Adrenal gland (tissue), 12 donors: Measurements from ENCODE around the gene KCNJ9. TPM values are rescaled to one million over a fixed set of nuclear protein-coding genes. Genes with fewer than 3 reads are reported as not detected.

ENCODE experiments used
- DNase-seq, 7 donors: peaks; one replicate each; pipeline ENCODE4 v3.0.0-alpha.2; 2019 to 2020
- H3K27ac ChIP-seq, 5 donors: fragments of 200-600 bp; sonication (generic) in 4 of 5; 1 replicate in 3 of 5; 2 replicates in 2 of 5; pipeline versions ENCODE4 v1.5.1 to v1.8.0; 2016 to 2020; ENCODE audit warnings: mild to moderate bottlenecking in 1 of 5
- H3K27me3 ChIP-seq: fragments of 200-600 bp; 2 replicates; pipeline ENCODE4 v1.8.0; 2021
- H3K36me3 ChIP-seq, 2 donors: fragments of 200-600 bp; replicated peaks in 1 of 2; 1 replicate in 1 of 2; 2 replicates in 1 of 2; pipeline versions ENCODE4 v1.5.1 to v1.8.0; 2018 to 2022
- H3K4me1 ChIP-seq, 2 donors: fragments of 200-600 bp; replicated peaks in 1 of 2; 1 replicate in 1 of 2; 2 replicates in 1 of 2; pipeline versions ENCODE4 v1.5.1 to v1.8.0; 2018 to 2021
- H3K4me3 ChIP-seq, 4 donors: fragments of 200-600 bp; sonication (generic) in 3 of 4; one replicate each; pipeline ENCODE4 v1.5.1; 2016 to 2018
- H3K9me3 ChIP-seq, 3 donors: fragments of 200-600 bp; sonication (generic) in 1 of 3; replicated peaks in 1 of 3; 1 replicate in 2 of 3; 2 replicates in 1 of 3; pipeline versions ENCODE4 v1.5.1 to v1.8.0; 2016 to 2021
- POLR2A ChIP-seq, 2 donors: fragments of 450-650 bp; IDR thresholded peaks; one replicate each; pipeline ENCODE4 v1.6.1; 2017; ENCODE audit warnings: antibody characterized with exemption in 2 of 2, mild to moderate bottlenecking in 2 of 2, moderate library complexity in 1 of 2
- WGBS, 4 donors: extraction: QIAGEN DNeasy Blood & Tissue Kit in 2 of 4; methylation state at CpG; one replicate each; pipeline versions ENCODE4 v1.1.5 to v1.1.7; 2013 to 2017; 5-methylcytosine and 5-hydroxymethylcytosine counted together
- intact Hi-C, 2 donors: fragments of 100-400 bp; cut with DNase I; formaldehyde crosslinking; loops; one replicate each; pipeline versions ENCODE4 v1.14.1 to v1.15.0; 2022 to 2023
- polyA plus RNA-seq, 3 donors: library from polyadenylated mRNA; stranded (reverse); fragments of 200-250 nt in 2 of 3; fragments of 350-450 nt in 1 of 3; fragmentation: Illumina TruSeq in 1 of 3; extraction: RNeasy Lipid Tissue Mini Kit (QIAGEN cat#74804) in 1 of 3; gene quantifications; one replicate each; pipeline ENCODE4 v1.2.3, GENCODE V29; 2013 to 2014
- total RNA-seq, 9 donors: library from RNA; depleted of rRNA in 4 of 9; stranded (reverse); fragments of >200 nt in 4 of 9; fragments of 120-200 nt in 1 of 9; fragmentation: NEBNext Ultra II Directional in 1 of 9; extraction: Animal tissue kit (Norgen Biotek cat#: 25700) in 1 of 9; gene quantifications; one replicate each; pipeline versions ENCODE4 v1.1.0 to v1.2.4, GENCODE V29; 2013 to 2023
- TF ChIP-seq, protein P1 (sequence below), 6 experiments: fragments of 450-650 bp in 4 of 6; fragments of 200-600 bp in 2 of 6; sonication (generic) in 1 of 6; IDR thresholded peaks; 1 replicate in 5 of 6; 2 replicates in 1 of 6; pipeline versions ENCODE4 v1.5.1 to v1.8.0; 2016 to 2021; ENCODE audit warnings: antibody characterized with exemption in 6 of 6, mild to moderate bottlenecking in 2 of 6, moderate library complexity in 1 of 6
- donor health status: healthy with polysubstance abuse.
- donor health status: Bipolar disorder and iron deficiency.
- donor health status: DM: yes; HTN: yes; CAD: no.
- donor health status: DM: no; HTN: no; CAD: no.
- donor health status: DM: no; HTN: no; CAD: no.
- donor health status: DM: yes; HTN: yes; CAD: no.

Gene KCNJ9
- total and polyA plus RNA-seq, 12 donors: 0.14 to 1.1 (median 0.22) TPM; not detected in 6

DNA sequence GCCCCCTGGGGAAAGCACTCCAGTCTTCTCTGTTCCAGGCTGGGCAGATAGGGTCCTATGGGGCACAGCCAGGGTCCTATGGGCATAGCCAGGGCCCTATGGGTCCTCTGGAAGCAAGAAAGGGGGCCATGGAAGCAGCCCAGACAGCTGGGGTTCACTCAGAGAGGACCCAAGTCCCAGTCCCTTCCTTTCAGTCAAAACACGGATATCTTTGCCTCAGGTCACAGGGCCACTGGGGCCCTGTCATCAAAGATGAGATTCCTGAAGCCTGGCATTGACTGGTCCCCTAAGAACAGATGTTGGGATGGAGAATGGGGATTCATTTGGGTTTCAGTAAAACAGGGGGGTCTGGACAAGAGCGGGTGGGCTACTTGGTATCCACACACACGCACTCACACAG lies 8.5 kb downstream of the KCNJ9 start:
- no peak for DNase-seq
- H3K4me1 ChIP-seq: no peaks in the 10 kb centered on the region
- no peak overlapping the region for H3K27ac ChIP-seq
- H3K27me3 ChIP-seq: no peaks in the 10 kb centered on the region
- no peaks in the 10 kb centered on the region for H3K9me3 ChIP-seq
- H3K4me3 ChIP-seq: no peak overlapping the region
- WGBS, 4 donors: 76 to 90% (median 87%) methylated on average over 2 to 3 of the region's 3 CpGs
- no peak for TF ChIP-seq POLR2A (IDR thresholded peaks at IDR 0.05)
- intact Hi-C loops: loop anchor here (5.0 to 10.0 kb wide), 2 partner anchors 145 to 282 kb away; partner anchors contain the start of gene IGSF9 (in 1 of the 2)
- H3K36me3 ChIP-seq: peaks cover 0 to 18% of the 10 kb centered on the region in 2 donors

DNA sequence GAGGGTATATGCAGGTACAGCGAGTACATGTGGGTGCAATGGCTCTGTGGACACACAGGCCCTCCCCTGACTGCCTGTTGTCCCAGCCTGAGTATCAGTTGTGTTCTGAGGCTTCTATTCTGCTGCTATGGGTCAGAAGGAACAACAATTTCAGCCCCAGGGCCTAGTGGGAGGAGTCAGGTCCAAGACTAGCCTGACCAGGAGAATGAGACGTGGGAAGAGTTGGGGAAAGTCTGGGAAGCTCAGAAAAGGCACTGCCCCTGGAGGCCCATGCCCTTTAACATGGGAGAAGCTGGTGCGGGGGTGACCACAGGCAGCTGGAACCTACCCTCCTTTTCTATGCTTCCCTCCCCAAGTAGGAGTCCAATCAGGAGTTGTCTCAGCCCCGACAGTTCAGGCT lies 9.4 kb downstream of the KCNJ9 start:
- no peak for DNase-seq
- no peak overlapping the region for H3K4me3 ChIP-seq
- WGBS, 4 donors: 92 to 96% (median 95%) methylated on average over 4 of the region's 4 CpGs
- H3K9me3 ChIP-seq: no peaks in the 10 kb centered on the region
- TF ChIP-seq, protein P1, sequence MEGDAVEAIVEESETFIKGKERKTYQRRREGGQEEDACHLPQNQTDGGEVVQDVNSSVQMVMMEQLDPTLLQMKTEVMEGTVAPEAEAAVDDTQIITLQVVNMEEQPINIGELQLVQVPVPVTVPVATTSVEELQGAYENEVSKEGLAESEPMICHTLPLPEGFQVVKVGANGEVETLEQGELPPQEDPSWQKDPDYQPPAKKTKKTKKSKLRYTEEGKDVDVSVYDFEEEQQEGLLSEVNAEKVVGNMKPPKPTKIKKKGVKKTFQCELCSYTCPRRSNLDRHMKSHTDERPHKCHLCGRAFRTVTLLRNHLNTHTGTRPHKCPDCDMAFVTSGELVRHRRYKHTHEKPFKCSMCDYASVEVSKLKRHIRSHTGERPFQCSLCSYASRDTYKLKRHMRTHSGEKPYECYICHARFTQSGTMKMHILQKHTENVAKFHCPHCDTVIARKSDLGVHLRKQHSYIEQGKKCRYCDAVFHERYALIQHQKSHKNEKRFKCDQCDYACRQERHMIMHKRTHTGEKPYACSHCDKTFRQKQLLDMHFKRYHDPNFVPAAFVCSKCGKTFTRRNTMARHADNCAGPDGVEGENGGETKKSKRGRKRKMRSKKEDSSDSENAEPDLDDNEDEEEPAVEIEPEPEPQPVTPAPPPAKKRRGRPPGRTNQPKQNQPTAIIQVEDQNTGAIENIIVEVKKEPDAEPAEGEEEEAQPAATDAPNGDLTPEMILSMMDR (IDR thresholded peaks at IDR 0.05): no peak
- no peak for TF ChIP-seq POLR2A (IDR thresholded peaks at IDR 0.05)
- H3K36me3 ChIP-seq: peaks cover 0 to 18% of the 10 kb centered on the region in 2 donors
- H3K27me3 ChIP-seq: no peaks in the 10 kb centered on the region
- no peak overlapping the region for H3K27ac ChIP-seq
- H3K4me1 ChIP-seq: no peaks in the 10 kb centered on the region
- intact Hi-C loops: loop anchor here (5.0 to 10.0 kb wide), 2 partner anchors 146 to 282 kb away; partner anchors contain the start of gene IGSF9 (in 1 of the 2)

DNA sequence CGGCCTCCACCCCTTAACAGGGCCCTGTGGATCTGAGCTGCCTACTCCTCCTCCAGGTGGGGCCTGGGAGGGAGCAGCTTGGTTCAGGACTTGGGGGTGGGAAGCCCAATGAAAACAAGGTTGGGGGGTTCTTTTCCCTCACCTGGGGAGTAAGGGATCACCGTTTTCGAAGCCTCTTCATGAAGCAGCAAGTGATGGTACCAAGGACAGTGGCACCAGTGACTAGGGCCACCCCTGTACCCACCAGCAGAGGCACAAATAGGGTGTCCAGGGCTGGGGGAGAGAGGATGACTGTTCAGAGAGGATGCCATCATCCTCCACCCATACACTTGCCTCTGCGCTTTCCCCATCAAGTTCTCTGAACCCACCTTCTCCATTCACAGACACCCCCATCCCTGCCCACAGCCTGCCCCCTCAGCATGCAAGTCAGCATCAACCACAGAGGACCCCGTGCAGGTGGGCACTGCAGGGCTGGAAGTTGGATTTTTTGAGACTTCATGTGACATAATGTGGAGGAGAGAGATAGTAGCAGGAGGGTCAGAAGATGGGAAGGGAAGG lies 10.4 kb downstream of the KCNJ9 start:
- no peak overlapping the region for H3K27ac ChIP-seq
- peaks cover 0 to 18% of the 10 kb centered on the region in 2 donors for H3K36me3 ChIP-seq

DNA sequence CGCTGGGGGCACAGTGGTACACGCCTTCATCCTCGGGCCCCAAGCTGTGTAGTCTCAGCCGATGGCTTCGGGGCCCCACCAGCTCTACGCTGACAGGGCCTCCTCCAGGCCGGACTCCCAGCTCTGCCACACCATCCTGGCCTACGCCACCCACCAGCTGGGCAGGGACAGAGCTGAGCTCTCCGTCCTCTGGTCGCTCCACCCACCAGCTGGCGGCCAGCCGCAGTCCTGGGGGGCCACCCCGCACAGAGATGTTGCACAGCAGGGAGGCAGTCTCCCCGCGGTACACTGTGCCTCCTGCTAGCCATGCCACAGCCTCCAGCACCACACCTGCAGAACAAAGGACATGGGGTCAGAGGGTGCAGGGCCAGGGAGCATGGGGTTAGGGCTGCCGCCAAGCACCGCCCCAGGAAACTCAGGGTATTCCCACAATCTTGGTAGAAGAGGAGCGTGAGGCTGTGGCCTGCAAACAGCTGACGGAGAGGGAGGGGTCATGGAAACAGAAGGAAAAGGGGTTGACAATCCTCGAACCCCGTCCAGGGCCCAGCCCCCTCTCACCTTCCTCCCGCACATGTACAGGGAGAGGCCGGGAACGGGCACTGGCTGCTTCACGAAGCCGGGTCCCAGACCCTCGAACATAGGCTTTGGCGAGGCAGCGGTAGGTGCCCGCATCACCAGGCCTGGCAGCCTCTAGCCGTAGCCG lies 11.2 kb downstream of the KCNJ9 start:
- 90 to 96% (median 95%) methylated on average over 11 to 32 of the region's 32 CpGs for WGBS, 4 donors
- no peak for TF ChIP-seq POLR2A (IDR thresholded peaks at IDR 0.05)
- TF ChIP-seq, protein P1 (IDR thresholded peaks at IDR 0.05): no peak
- Histone ChIP-seq H3K4me3 (no peak overlapping the region), H3K27ac (no peak overlapping the region), H3K36me3 (peaks cover 0 to 18% of the 10 kb centered on the region in 2 donors), H3K9me3 (no peaks in the 10 kb centered on the region), H3K4me1 (peaks cover 0 to 13% of the 10 kb centered on the region in 2 donors), H3K27me3 (no peaks in the 10 kb centered on the region)
- intact Hi-C loops: loop anchor here (5.0 to 10.0 kb wide), 2 partner anchors 148 to 280 kb away; partner anchors contain the start of gene IGSF9 (in 1 of the 2)
- no peak for DNase-seq

More for the DNA sequence above, 10.4 kb downstream of the KCNJ9 start:
- H3K27me3 ChIP-seq: no peaks in the 10 kb centered on the region
- 86 to 93% (median 93%) methylated on average over 5 of the region's 5 CpGs for WGBS, 4 donors
- H3K4me3 ChIP-seq: no peak overlapping the region
- no peaks in the 10 kb centered on the region for H3K9me3 ChIP-seq
- TF ChIP-seq, protein P1 (IDR thresholded peaks at IDR 0.05): no peak
- TF ChIP-seq POLR2A (IDR thresholded peaks at IDR 0.05): no peak
- DNase-seq: no peak
- intact Hi-C loops: loop anchor here (5.0 to 10.0 kb wide), 2 partner anchors 147 to 281 kb away; partner anchors contain the start of gene IGSF9 (in 1 of the 2)
- H3K4me1 ChIP-seq: peaks cover 0 to 5% of the 10 kb centered on the region in 2 donors
